ENCODE data around the gene REG1B.

Gene REG1B

DNA sequence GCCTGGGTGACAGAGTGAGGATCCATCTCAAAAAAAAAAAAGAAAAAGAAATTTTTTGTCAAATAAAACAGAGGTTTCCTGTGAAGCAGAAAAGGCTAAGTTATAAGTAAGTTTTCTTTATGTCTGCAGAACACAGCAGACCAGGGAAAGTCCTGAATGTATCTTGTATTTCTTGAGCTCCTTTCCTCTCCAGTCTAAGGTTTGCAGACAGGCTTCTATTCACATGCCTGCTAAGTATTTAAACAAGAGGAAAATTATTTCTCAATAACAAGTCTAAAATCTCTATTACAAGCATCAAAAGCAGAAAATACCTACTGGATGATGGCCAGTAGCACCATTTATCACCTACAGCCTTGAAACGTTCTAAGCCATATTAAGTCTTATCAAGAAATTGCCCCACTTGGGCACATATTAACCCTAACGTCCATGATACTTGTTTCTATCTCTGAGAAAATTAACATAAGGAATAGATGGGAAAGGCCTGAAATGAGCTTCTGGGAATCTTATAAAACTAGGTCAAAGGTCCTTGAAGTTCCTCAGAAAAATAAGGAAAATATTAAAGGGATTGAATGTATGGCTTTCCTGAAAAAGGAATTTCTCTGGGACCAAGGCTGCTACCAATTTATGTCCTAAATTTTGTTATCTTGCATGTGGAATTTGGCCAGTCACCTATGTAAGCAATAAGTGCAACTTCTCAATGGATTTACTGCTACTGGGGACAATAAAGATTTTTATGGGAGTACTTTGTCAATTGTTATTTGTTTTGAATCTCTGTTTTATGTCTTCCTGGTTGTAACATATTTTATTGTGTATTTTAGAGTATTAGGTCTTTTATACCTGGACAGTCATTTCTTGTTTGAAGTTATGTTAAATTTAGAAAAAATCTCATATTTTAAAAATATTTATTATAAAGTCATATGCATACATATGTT, 29.5 kb upstream of the REG1B start:
- TF ChIP-seq SIN3A (IDR thresholded peaks at IDR 0.05; ENCODE audit: borderline replicate concordance, insufficient read depth, low read length) (no peak), POLR2AphosphoS5 (IDR thresholded peaks at IDR 0.05; ENCODE audit: low read depth, low read length) (no peak), FOXP2 (optimal IDR thresholded peaks at IDR 0.05; ENCODE audit: borderline replicate concordance, extremely low read depth, extremely low read length, insufficient read depth) (no peak), TAF1 (IDR thresholded peaks at IDR 0.05; ENCODE audit: borderline replicate concordance, insufficient read depth, low read length) (no peak), REST (IDR thresholded peaks at IDR 0.05; ENCODE audit: insufficient read depth in 1 of 2, low read depth in 2 of 2, low read length in 2 of 2) (no peak)

GRCh38 chr2:79114797-79115494, 27.2 kb upstream of the REG1B start:
- no peak for TF ChIP-seq POLR2AphosphoS5 (IDR thresholded peaks at IDR 0.05; ENCODE audit: low read depth, low read length)
- no peak for TF ChIP-seq SIN3A (IDR thresholded peaks at IDR 0.05; ENCODE audit: borderline replicate concordance, insufficient read depth, low read length)

GRCh38 chr2:79112269-79112668, 24.5 kb upstream of the REG1B start:
- no peak for TF ChIP-seq POLR2AphosphoS5 (IDR thresholded peaks at IDR 0.05; ENCODE audit: low read depth, low read length)
- TF ChIP-seq TAF1 (IDR thresholded peaks at IDR 0.05; ENCODE audit: borderline replicate concordance, insufficient read depth, low read length), result no peak
- TF ChIP-seq FOXP2 (optimal IDR thresholded peaks at IDR 0.05; ENCODE audit: borderline replicate concordance, extremely low read depth, extremely low read length, insufficient read depth), result no peak
- TF ChIP-seq REST (IDR thresholded peaks at IDR 0.05; ENCODE audit: insufficient read depth in 1 of 2, low read depth in 2 of 2, low read length in 2 of 2), result no peak
- TF ChIP-seq SIN3A (IDR thresholded peaks at IDR 0.05; ENCODE audit: borderline replicate concordance, insufficient read depth, low read length), result no peak

DNA sequence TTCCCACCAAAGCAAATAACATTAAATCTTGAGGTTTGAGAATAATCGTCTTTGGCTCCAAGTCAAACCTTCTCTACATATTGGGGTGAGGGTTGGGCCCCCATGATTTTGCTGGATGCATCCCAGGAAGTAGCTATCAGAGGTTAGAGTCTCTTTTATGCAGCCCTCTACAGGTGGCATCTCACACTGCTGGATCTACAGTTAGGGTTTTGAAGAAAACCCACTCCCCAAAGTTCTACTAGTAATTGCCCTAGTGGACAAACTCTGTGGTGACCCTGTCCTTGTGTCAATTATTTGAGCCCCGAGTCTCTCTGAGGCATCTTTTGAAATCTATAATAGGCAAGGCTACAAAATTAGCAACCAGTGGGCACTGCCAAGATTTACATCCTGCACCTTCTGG, 17.5 kb upstream of the REG1B start:
- TF ChIP-seq REST (IDR thresholded peaks at IDR 0.05; ENCODE audit: insufficient read depth in 1 of 2, low read depth in 2 of 2, low read length in 2 of 2), result no peak
- TF ChIP-seq POLR2AphosphoS5 (IDR thresholded peaks at IDR 0.05; ENCODE audit: low read depth, low read length), result no peak
- TF ChIP-seq FOXP2 (optimal IDR thresholded peaks at IDR 0.05; ENCODE audit: borderline replicate concordance, extremely low read depth, extremely low read length, insufficient read depth), result no peak
- TF ChIP-seq SIN3A (IDR thresholded peaks at IDR 0.05; ENCODE audit: borderline replicate concordance, insufficient read depth, low read length), result no peak
- TF ChIP-seq TAF1 (IDR thresholded peaks at IDR 0.05; ENCODE audit: borderline replicate concordance, insufficient read depth, low read length), result no peak

GRCh38 chr2:79103214-79103613, 15.4 kb upstream of the REG1B start:
- TF ChIP-seq POLR2AphosphoS5 (IDR thresholded peaks at IDR 0.05; ENCODE audit: low read depth, low read length), result no peak
- no peak for TF ChIP-seq TAF1 (IDR thresholded peaks at IDR 0.05; ENCODE audit: borderline replicate concordance, insufficient read depth, low read length)
- TF ChIP-seq SIN3A (IDR thresholded peaks at IDR 0.05; ENCODE audit: borderline replicate concordance, insufficient read depth, low read length), result no peak
- TF ChIP-seq REST (IDR thresholded peaks at IDR 0.05; ENCODE audit: insufficient read depth in 1 of 2, low read depth in 2 of 2, low read length in 2 of 2), result no peak
- TF ChIP-seq FOXP2 (optimal IDR thresholded peaks at IDR 0.05; ENCODE audit: borderline replicate concordance, extremely low read depth, extremely low read length, insufficient read depth), result no peak

Data from PFSK-1 (cell line).